GM15510 (cell line): ENCODE results near the gene EVA1A.

Experiments used
- POLR2A ChIP-seq: IDR thresholded peaks from 3 replicates; pipeline ENCODE4 v1.6.1; 2011; ENCODE audit warnings: borderline replicate concordance; ENCODE audit not compliant: insufficient read length; ENCODE audit errors: extremely low read depth

EVA1A gene

GRCh38 chr2:75489721-75490120, 71.0 kb downstream of the EVA1A start:
- TF ChIP-seq POLR2A, result no peak

- no peak for TF ChIP-seq POLR2A
Measured at GRCh38 chr2:75488157-75488556, 72.6 kb downstream of the EVA1A start.

- TF ChIP-seq POLR2A, result no peak
Measured at GRCh38 chr2:75484840-75485239, 75.9 kb downstream of the EVA1A start.

- TF ChIP-seq POLR2A, result no peak
Measured at GRCh38 chr2:75483878-75484277, 76.9 kb downstream of the EVA1A start.

- no peak for TF ChIP-seq POLR2A
Measured at GRCh38 chr2:75482398-75482797, 78.3 kb downstream of the EVA1A start.

- TF ChIP-seq POLR2A, result no peak
Measured at GRCh38 chr2:75480971-75481836, 79.5 kb downstream of the EVA1A start.

GRCh38 chr2:75476761-75477160, 84.0 kb downstream of the EVA1A start:
- no peak for TF ChIP-seq POLR2A

- TF ChIP-seq POLR2A, result no peak
Measured at GRCh38 chr2:75475976-75476375, 84.8 kb downstream of the EVA1A start.

- TF ChIP-seq POLR2A, result no peak
Measured at GRCh38 chr2:75475049-75475448, 85.7 kb downstream of the EVA1A start.

GRCh38 chr2:75474115-75474514, 86.6 kb downstream of the EVA1A start:
- TF ChIP-seq POLR2A, result no peak

- no peak for TF ChIP-seq POLR2A
Measured at GRCh38 chr2:75466708-75467311, 93.9 kb downstream of the EVA1A start.

GRCh38 chr2:75465317-75465984, 95.3 kb downstream of the EVA1A start:
- no peak for TF ChIP-seq POLR2A

GRCh38 chr2:75464348-75464946, 96.3 kb downstream of the EVA1A start:
- TF ChIP-seq POLR2A, result no peak

GRCh38 chr2:75462721-75463120, 98.0 kb downstream of the EVA1A start:
- TF ChIP-seq POLR2A, result no peak

- TF ChIP-seq POLR2A, result no peak
Measured at GRCh38 chr2:75462206-75462605, 98.5 kb downstream of the EVA1A start.
